ENCODE measurements around the gene LHFPL3.

DNA sequence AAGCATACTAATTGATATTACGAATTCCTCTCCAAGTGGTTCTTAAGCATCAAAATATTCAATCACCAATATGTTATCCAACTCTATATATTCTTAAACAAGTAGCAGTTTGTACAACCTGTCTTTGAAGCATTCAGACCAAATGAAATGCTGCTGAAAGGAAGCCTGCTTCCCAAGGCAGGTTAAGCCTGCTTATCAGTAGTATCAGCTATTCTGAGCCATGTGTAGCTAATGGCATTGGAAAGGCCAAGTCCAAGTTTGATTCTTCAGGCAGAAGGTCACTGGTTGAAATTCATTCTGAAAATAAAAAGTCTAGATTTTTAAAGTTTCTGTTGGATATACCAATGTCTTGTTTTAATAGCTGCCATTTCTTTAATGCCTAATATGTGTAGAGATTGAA, 328.7 kb downstream of the LHFPL3 start:
- TF ChIP-seq, protein P1, sequence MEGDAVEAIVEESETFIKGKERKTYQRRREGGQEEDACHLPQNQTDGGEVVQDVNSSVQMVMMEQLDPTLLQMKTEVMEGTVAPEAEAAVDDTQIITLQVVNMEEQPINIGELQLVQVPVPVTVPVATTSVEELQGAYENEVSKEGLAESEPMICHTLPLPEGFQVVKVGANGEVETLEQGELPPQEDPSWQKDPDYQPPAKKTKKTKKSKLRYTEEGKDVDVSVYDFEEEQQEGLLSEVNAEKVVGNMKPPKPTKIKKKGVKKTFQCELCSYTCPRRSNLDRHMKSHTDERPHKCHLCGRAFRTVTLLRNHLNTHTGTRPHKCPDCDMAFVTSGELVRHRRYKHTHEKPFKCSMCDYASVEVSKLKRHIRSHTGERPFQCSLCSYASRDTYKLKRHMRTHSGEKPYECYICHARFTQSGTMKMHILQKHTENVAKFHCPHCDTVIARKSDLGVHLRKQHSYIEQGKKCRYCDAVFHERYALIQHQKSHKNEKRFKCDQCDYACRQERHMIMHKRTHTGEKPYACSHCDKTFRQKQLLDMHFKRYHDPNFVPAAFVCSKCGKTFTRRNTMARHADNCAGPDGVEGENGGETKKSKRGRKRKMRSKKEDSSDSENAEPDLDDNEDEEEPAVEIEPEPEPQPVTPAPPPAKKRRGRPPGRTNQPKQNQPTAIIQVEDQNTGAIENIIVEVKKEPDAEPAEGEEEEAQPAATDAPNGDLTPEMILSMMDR (IDR thresholded peaks at IDR 0.05 in 2 of 3, conservative IDR thresholded peaks at IDR 0.05 in 1 of 3; ENCODE audit: borderline replicate concordance in 1 of 3, insufficient read depth in 1 of 3, low read depth in 2 of 3, low read length in 2 of 3) = no peak
- no peak for TF ChIP-seq ZNF274 (IDR thresholded peaks at IDR 0.05; ENCODE audit: low read depth, low read length)
- TF ChIP-seq CEBPB (IDR thresholded peaks at IDR 0.05; ENCODE audit: low read depth) = no peak
- TF ChIP-seq EZH2phosphoT487 (IDR thresholded peaks at IDR 0.05; ENCODE audit: borderline replicate concordance) = no peak
- TF ChIP-seq SRF (IDR thresholded peaks at IDR 0.05; ENCODE audit: low read depth) = no peak
- TF ChIP-seq POLR2A (IDR thresholded peaks at IDR 0.05; ENCODE audit: borderline replicate concordance, extremely low read depth, insufficient read depth, insufficient read length) = no peak
- TF ChIP-seq, protein P2, sequence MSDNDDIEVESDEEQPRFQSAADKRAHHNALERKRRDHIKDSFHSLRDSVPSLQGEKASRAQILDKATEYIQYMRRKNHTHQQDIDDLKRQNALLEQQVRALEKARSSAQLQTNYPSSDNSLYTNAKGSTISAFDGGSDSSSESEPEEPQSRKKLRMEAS (IDR thresholded peaks at IDR 0.05) = no peak
- TF ChIP-seq EZH2 (IDR thresholded peaks at IDR 0.05) = no peak
- TF ChIP-seq ZFX (IDR thresholded peaks at IDR 0.05) = no peak
- no peak for TF ChIP-seq TCF7L2 (IDR thresholded peaks at IDR 0.05; ENCODE audit: borderline replicate concordance, extremely low read depth, insufficient read depth, insufficient read length)
- TF ChIP-seq SP1 (IDR thresholded peaks at IDR 0.05; ENCODE audit: low read depth) = no peak
- no peak for TF ChIP-seq POLR2AphosphoS5 (IDR thresholded peaks at IDR 0.05; ENCODE audit: low read depth, low read length)
